Measurements from ENCODE around the gene ITPR1.
"Not testable (repeated sequence)": the region's sequence is repeated elsewhere in the genome, so short reads cannot be mapped to it uniquely, and the experiment has no call there.

The ITPR1 gene

GRCh38 chr3:4571690-4572334, 78.7 kb downstream of the ITPR1 start:
- DNase-seq (ENCODE audit: low read depth in 2 of 2) = no peak

GRCh38 chr3:4573153-4573552, 80.0 kb downstream of the ITPR1 start:
- DNase-seq (ENCODE audit: low read depth in 2 of 2) = no peak

- no peak for DNase-seq (ENCODE audit: low read depth in 2 of 2)
Observed at GRCh38 chr3:4574426-4574965, 81.3 kb downstream of the ITPR1 start.

- no peak for DNase-seq (ENCODE audit: low read depth in 2 of 2)
Observed at GRCh38 chr3:4575381-4575780, 82.2 kb downstream of the ITPR1 start.

GRCh38 chr3:4577721-4578120, 84.6 kb downstream of the ITPR1 start:
- DNase-seq (ENCODE audit: low read depth in 2 of 2) = no peak

- DNase-seq (ENCODE audit: low read depth in 2 of 2) = no peak
Observed at GRCh38 chr3:4580346-4581123, 87.4 kb downstream of the ITPR1 start.

GRCh38 chr3:4581124-4581424, 87.9 kb downstream of the ITPR1 start:
- no peak for DNase-seq (ENCODE audit: low read depth in 2 of 2)

- no peak for DNase-seq (ENCODE audit: low read depth in 2 of 2)
Observed at GRCh38 chr3:4581498-4581897, 88.3 kb downstream of the ITPR1 start.

- DNase-seq (ENCODE audit: low read depth in 2 of 2) = no peak
Observed at GRCh38 chr3:4581920-4582611, 88.9 kb downstream of the ITPR1 start.

GRCh38 chr3:4582624-4583023, 89.5 kb downstream of the ITPR1 start:
- DNase-seq (ENCODE audit: low read depth in 2 of 2) = no peak

- no peak for DNase-seq (ENCODE audit: low read depth in 2 of 2)
Observed at GRCh38 chr3:4583416-4583815, 90.3 kb downstream of the ITPR1 start.

GRCh38 chr3:4584456-4585249, 91.5 kb downstream of the ITPR1 start:
- DNase-seq (ENCODE audit: low read depth in 2 of 2) = no peak

GRCh38 chr3:4586381-4586780, 93.2 kb downstream of the ITPR1 start:
- no peak for DNase-seq (ENCODE audit: low read depth in 2 of 2)

GRCh38 chr3:4587061-4587837, 94.1 kb downstream of the ITPR1 start:
- no peak for DNase-seq (ENCODE audit: low read depth in 2 of 2)

GRCh38 chr3:4587838-4588105, 94.6 kb downstream of the ITPR1 start:
- no peak for DNase-seq (ENCODE audit: low read depth in 2 of 2)

GRCh38 chr3:4588466-4588865, 95.3 kb downstream of the ITPR1 start:
- no peak for DNase-seq (ENCODE audit: low read depth in 2 of 2)

- no peak for DNase-seq (ENCODE audit: low read depth in 2 of 2)
Observed at GRCh38 chr3:4589475-4590097, 96.4 kb downstream of the ITPR1 start.

- not testable (repeated sequence) for DNase-seq (ENCODE audit: low read depth in 2 of 2)
Observed at GRCh38 chr3:4590849-4591248, 97.7 kb downstream of the ITPR1 start.

GRCh38 chr3:4591669-4592068, 98.5 kb downstream of the ITPR1 start:
- no peak for DNase-seq (ENCODE audit: low read depth in 2 of 2)

GRCh38 chr3:4593014-4593413, 99.9 kb downstream of the ITPR1 start:
- DNase-seq (ENCODE audit: low read depth in 2 of 2) = no peak

- no peak for DNase-seq (ENCODE audit: low read depth in 2 of 2)
Observed at GRCh38 chr3:4595710-4596113, 102.6 kb downstream of the ITPR1 start.

Data from fibroblast of skin of left biceps (primary cell).